ENCODE data around the gene LRFN2.

DNA sequence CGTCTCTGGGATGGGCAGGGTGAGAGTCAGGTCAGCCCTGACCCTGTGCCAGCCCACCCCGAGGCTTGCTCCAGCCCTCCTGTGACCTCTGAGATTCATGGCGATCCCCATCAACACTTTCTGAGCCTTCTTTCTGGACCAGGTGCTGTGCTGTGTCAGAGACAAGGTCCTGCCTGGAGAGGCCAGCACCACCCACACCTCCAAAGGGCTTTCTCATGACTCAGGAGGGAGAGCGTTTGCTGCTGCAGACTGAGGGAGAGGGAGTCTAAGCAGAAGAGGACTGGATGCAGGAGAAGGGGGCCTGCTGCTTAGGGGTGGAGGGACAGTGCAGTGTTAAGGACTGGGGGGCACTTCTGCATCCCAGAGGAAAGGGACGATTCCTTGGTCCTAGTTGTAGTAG lies 193.5 kb downstream of the LRFN2 start:
- no peak for TF ChIP-seq POLR2AphosphoS5 (IDR thresholded peaks at IDR 0.05)
- TF ChIP-seq CTCF (IDR thresholded peaks at IDR 0.05): no peak
- no peak for TF ChIP-seq POLR2A (IDR thresholded peaks at IDR 0.05)
